HCT116 (cell line): Measurements from ENCODE around the gene SUMO1.

Experiments
- EGR1 ChIP-seq: IDR thresholded peaks from 2 replicates; pipeline ENCODE4 v1.6.1; 2012; ENCODE audit warnings: low read depth
- EZH2 ChIP-seq: fragments of 200-600 bp; sonication (generic); IDR thresholded peaks from 2 replicates; pipeline ENCODE4 v1.6.1; 2017; ENCODE audit warnings: antibody characterized with exemption, mixed run types
- POLR2A ChIP-seq: IDR thresholded peaks from 2 replicates; pipeline ENCODE4 v1.7.0; 2011; ENCODE audit warnings: borderline replicate concordance; ENCODE audit not compliant: insufficient read depth, insufficient read length; ENCODE audit errors: extremely low read depth
- POLR2AphosphoS5 ChIP-seq: IDR thresholded peaks from 2 replicates; pipeline ENCODE4 v1.6.1; 2011; ENCODE audit warnings: mild to moderate bottlenecking, low read depth, low read length, moderate library complexity
- RAD21 ChIP-seq: IDR thresholded peaks from 2 replicates; pipeline ENCODE4 v1.6.1; 2012; ENCODE audit warnings: low read depth, mild to moderate bottlenecking
- YY1 ChIP-seq: IDR thresholded peaks from 2 replicates; pipeline ENCODE4 v1.6.1; 2011; ENCODE audit warnings: low read length, low read depth, moderate library complexity, mild to moderate bottlenecking; ENCODE audit not compliant: insufficient replicate concordance; ENCODE audit errors: extremely low read depth
- ZFX ChIP-seq: fragments of 450-650 bp; IDR thresholded peaks from 2 replicates; pipeline ENCODE4 v1.6.1; 2017
- TF ChIP-seq, protein P1 (sequence below), 3 experiments: fragments of 200-600 bp in 1 of 3; sonication (generic) in 1 of 3; IDR thresholded peaks in 2 of 3; conservative IDR thresholded peaks in 1 of 3; 2 replicates each; pipeline ENCODE4 v1.5.1; 2012 to 2017; ENCODE audit warnings: low read depth in 2 of 3, low read length in 2 of 3, antibody characterized with exemption in 1 of 3, borderline replicate concordance in 1 of 3, control low read depth in 1 of 3, mild to moderate bottlenecking in 1 of 3, mixed read lengths in 1 of 3, mixed run types in 1 of 3, moderate library complexity in 1 of 3; ENCODE audit not compliant: insufficient read depth in 1 of 3
- TF ChIP-seq, protein P2 (sequence below): IDR thresholded peaks from 2 replicates; pipeline ENCODE4 v1.6.1; 2012

- TF ChIP-seq, protein P1, sequence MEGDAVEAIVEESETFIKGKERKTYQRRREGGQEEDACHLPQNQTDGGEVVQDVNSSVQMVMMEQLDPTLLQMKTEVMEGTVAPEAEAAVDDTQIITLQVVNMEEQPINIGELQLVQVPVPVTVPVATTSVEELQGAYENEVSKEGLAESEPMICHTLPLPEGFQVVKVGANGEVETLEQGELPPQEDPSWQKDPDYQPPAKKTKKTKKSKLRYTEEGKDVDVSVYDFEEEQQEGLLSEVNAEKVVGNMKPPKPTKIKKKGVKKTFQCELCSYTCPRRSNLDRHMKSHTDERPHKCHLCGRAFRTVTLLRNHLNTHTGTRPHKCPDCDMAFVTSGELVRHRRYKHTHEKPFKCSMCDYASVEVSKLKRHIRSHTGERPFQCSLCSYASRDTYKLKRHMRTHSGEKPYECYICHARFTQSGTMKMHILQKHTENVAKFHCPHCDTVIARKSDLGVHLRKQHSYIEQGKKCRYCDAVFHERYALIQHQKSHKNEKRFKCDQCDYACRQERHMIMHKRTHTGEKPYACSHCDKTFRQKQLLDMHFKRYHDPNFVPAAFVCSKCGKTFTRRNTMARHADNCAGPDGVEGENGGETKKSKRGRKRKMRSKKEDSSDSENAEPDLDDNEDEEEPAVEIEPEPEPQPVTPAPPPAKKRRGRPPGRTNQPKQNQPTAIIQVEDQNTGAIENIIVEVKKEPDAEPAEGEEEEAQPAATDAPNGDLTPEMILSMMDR (IDR thresholded peaks at IDR 0.05 in 2 of 3, conservative IDR thresholded peaks at IDR 0.05 in 1 of 3; ENCODE audit: borderline replicate concordance in 1 of 3, insufficient read depth in 1 of 3, low read depth in 2 of 3, low read length in 2 of 3) = no peak
- TF ChIP-seq RAD21 = no peak
- TF ChIP-seq POLR2A = no peak
- no peak for TF ChIP-seq EZH2
- TF ChIP-seq, protein P2, sequence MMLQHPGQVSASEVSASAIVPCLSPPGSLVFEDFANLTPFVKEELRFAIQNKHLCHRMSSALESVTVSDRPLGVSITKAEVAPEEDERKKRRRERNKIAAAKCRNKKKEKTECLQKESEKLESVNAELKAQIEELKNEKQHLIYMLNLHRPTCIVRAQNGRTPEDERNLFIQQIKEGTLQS = no peak
- no peak for TF ChIP-seq POLR2AphosphoS5
- TF ChIP-seq YY1 = no peak
- no peak for TF ChIP-seq ZFX
- TF ChIP-seq EGR1 = no peak
These were observed 74.0 kb downstream of the SUMO1 start for GRCh38 chr2:202164411-202164810.
